Glutamatergic neuron (in vitro differentiated cells): ENCODE results near the gene SMARCC1. TPM values are rescaled to one million over a fixed set of nuclear protein-coding genes. Genes with fewer than 3 reads are reported as not detected.

Source experiments
- DNase-seq: peaks from one replicate; pipeline ENCODE4 v3.0.0; 2022
- H3K27ac Mint-ChIP-seq: one replicate; pipeline ENCODE4 v1.8.0; 2020; ENCODE audit warnings: mild to moderate bottlenecking, mixed read lengths, inconsistent platforms; ENCODE audit not compliant: unreplicated experiment
- H3K27me3 Mint-ChIP-seq: one replicate; pipeline ENCODE4 v1.8.0; 2020; ENCODE audit warnings: mild to moderate bottlenecking, moderate library complexity, mixed read lengths, inconsistent platforms; ENCODE audit not compliant: unreplicated experiment
- H3K36me3 Mint-ChIP-seq: one replicate; pipeline ENCODE4 v1.8.0; 2020; ENCODE audit warnings: mild to moderate bottlenecking, mixed read lengths, inconsistent platforms; ENCODE audit not compliant: unreplicated experiment
- H3K4me1 Mint-ChIP-seq: one replicate; pipeline ENCODE4 v1.8.0; 2020; ENCODE audit warnings: mild to moderate bottlenecking, low read depth, mixed read lengths, inconsistent platforms; ENCODE audit not compliant: unreplicated experiment
- H3K4me3 Mint-ChIP-seq: one replicate; pipeline ENCODE4 v1.8.0; 2020; ENCODE audit warnings: mild to moderate bottlenecking, mixed read lengths, inconsistent platforms; ENCODE audit not compliant: unreplicated experiment
- H3K9me3 Mint-ChIP-seq: one replicate; pipeline ENCODE4 v1.8.0; 2020; ENCODE audit warnings: mild to moderate bottlenecking, moderate library complexity, mixed read lengths, inconsistent platforms; ENCODE audit not compliant: unreplicated experiment
- total RNA-seq: library from RNA; stranded (reverse); fragmentation: NEBNext Ultra II Directional; extraction: Animal tissue kit (Norgen Biotek cat#: 25700); gene quantifications from one replicate; pipeline ENCODE4 v1.2.1, GENCODE V29; 2021; ENCODE audit not compliant: unreplicated experiment
- TF ChIP-seq, protein P1 (sequence below): fragments of 200-600 bp; sonication (generic); IDR thresholded peaks from one replicate; pipeline ENCODE4 v1.5.0; 2021; ENCODE audit not compliant: partially characterized antibody, unreplicated experiment

The SMARCC1 gene
- total RNA-seq, 1 donor from 2014 or later, result 196 TPM

GRCh38 chr3:47586746-47587145 is 194.9 kb downstream of the SMARCC1 start:
- no peaks in the 10 kb centered on the region for H3K4me1 Mint-ChIP-seq
- no peak overlapping the region for H3K27ac Mint-ChIP-seq
- peaks cover 18% of the 10 kb centered on the region for H3K36me3 Mint-ChIP-seq
- peaks cover 2% of the 10 kb centered on the region for H3K9me3 Mint-ChIP-seq
- H3K27me3 Mint-ChIP-seq, result peaks cover 6% of the 10 kb centered on the region
- TF ChIP-seq, protein P1, sequence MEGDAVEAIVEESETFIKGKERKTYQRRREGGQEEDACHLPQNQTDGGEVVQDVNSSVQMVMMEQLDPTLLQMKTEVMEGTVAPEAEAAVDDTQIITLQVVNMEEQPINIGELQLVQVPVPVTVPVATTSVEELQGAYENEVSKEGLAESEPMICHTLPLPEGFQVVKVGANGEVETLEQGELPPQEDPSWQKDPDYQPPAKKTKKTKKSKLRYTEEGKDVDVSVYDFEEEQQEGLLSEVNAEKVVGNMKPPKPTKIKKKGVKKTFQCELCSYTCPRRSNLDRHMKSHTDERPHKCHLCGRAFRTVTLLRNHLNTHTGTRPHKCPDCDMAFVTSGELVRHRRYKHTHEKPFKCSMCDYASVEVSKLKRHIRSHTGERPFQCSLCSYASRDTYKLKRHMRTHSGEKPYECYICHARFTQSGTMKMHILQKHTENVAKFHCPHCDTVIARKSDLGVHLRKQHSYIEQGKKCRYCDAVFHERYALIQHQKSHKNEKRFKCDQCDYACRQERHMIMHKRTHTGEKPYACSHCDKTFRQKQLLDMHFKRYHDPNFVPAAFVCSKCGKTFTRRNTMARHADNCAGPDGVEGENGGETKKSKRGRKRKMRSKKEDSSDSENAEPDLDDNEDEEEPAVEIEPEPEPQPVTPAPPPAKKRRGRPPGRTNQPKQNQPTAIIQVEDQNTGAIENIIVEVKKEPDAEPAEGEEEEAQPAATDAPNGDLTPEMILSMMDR, result no peak
- H3K4me3 Mint-ChIP-seq, result no peak overlapping the region
- DNase-seq, result no peak

- Mint-ChIP-seq H3K27ac (no peak overlapping the region), H3K36me3 (peaks cover 20% of the 10 kb centered on the region), H3K4me3 (no peak overlapping the region), H3K9me3 (peaks cover 12% of the 10 kb centered on the region), H3K4me1 (no peaks in the 10 kb centered on the region), H3K27me3 (peaks cover 21% of the 10 kb centered on the region)
- TF ChIP-seq, protein P1, result no peak
- no peak for DNase-seq
Measured at GRCh38 chr3:47583320-47584075, 198.2 kb downstream of the SMARCC1 start.

GRCh38 chr3:47581835-47582234 is 199.9 kb downstream of the SMARCC1 start:
- H3K27me3 Mint-ChIP-seq, result peaks cover 21% of the 10 kb centered on the region
- no peak for DNase-seq
- no peak overlapping the region for H3K4me3 Mint-ChIP-seq
- H3K4me1 Mint-ChIP-seq, result no peaks in the 10 kb centered on the region
- peaks cover 20% of the 10 kb centered on the region for H3K36me3 Mint-ChIP-seq
- H3K27ac Mint-ChIP-seq, result no peak overlapping the region
- TF ChIP-seq, protein P1, result no peak
- peaks cover 12% of the 10 kb centered on the region for H3K9me3 Mint-ChIP-seq

- H3K4me3 Mint-ChIP-seq, result no peak overlapping the region
- H3K4me1 Mint-ChIP-seq, result no peaks in the 10 kb centered on the region
Measured at GRCh38 chr3:47581422-47581821, 200.3 kb downstream of the SMARCC1 start.

DNA sequence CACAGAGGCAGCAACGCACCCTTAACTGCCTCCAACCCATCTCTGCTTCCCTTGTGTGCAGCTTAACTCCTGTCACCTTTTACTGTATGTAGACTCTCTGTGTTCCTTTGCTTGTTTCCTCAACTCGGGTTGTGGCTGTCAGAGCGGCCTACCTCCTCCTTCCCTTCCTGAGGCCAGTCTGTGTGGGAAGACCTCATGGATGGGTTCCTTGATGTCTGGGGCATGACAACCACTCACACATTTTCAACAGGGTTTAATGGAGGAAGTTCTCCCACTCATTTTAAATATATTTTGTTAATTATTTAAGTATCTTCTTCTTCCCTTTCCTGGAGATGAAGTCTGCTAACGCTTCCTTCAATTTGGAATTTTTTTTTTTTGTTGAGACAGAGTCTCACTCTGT is 201.2 kb downstream of the SMARCC1 start:
- Mint-ChIP-seq H3K4me3 (peak overlapping the region; percentile 31), H3K9me3 (peaks cover 11% of the 10 kb centered on the region), H3K27ac (no peak overlapping the region), H3K36me3 (peaks cover 13% of the 10 kb centered on the region), H3K4me1 (no peaks in the 10 kb centered on the region), H3K27me3 (peaks cover 21% of the 10 kb centered on the region)
- TF ChIP-seq, protein P1, result no peak
- no peak for DNase-seq

More at GRCh38 chr3:47581422-47581821, 200.3 kb downstream of the SMARCC1 start:
- H3K27me3 Mint-ChIP-seq, result peaks cover 21% of the 10 kb centered on the region
- TF ChIP-seq, protein P1, result no peak
- DNase-seq, result no peak
- peaks cover 20% of the 10 kb centered on the region for H3K36me3 Mint-ChIP-seq
- no peak overlapping the region for H3K27ac Mint-ChIP-seq
- H3K9me3 Mint-ChIP-seq, result peaks cover 12% of the 10 kb centered on the region
